ENCODE measurements around the gene PTPN4. TPM values are rescaled to one million over a fixed set of nuclear protein-coding genes. Genes with fewer than 3 reads are reported as not detected.

The PTPN4 gene, protein sequence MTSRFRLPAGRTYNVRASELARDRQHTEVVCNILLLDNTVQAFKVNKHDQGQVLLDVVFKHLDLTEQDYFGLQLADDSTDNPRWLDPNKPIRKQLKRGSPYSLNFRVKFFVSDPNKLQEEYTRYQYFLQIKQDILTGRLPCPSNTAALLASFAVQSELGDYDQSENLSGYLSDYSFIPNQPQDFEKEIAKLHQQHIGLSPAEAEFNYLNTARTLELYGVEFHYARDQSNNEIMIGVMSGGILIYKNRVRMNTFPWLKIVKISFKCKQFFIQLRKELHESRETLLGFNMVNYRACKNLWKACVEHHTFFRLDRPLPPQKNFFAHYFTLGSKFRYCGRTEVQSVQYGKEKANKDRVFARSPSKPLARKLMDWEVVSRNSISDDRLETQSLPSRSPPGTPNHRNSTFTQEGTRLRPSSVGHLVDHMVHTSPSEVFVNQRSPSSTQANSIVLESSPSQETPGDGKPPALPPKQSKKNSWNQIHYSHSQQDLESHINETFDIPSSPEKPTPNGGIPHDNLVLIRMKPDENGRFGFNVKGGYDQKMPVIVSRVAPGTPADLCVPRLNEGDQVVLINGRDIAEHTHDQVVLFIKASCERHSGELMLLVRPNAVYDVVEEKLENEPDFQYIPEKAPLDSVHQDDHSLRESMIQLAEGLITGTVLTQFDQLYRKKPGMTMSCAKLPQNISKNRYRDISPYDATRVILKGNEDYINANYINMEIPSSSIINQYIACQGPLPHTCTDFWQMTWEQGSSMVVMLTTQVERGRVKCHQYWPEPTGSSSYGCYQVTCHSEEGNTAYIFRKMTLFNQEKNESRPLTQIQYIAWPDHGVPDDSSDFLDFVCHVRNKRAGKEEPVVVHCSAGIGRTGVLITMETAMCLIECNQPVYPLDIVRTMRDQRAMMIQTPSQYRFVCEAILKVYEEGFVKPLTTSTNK
- 10 to 100 TPM; 28.4 to 29.8 TPM for total RNA-seq

DNA sequence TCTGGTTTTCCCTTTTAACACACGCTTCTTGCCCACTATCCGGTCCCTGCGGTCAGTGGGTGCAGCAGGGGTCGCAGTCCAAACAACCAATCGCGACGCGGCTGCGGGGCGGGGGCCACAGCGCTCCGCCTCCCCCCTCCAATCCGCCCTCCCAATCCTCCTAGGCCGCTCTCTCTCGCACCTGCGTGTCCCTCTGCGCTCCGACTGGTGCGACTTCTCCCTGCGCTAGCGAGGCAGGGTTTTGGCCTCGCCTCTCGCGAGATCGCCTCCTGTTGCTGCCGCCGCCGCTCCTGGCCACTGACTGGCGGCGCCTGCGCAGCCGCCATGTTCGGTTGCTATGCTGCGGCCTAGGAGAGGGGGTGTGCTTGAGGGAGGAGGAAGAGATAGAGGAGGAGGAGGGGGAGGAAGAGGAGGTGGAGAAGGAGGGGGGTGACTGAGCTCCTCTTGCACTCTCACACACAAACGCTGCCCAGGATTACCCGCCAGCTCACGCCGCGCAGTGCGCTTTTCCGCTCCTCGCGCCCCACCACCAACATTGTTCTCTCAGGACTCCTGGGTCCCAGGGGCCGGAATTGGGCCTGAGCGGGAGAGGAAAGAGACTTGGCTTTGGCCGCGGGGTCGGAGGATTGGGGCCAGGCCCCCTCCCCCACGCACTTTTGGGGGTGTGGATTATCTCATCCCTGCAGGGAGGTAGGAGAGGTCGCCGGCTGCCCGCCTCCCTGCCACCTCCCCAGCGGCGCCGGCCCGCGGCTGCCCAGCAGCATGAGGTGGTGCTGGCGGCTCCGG is at the start of gene PTPN4:
TSS of gene PTPN4 (plus strand) at position 472 of the 786 bp plus-strand sequence. CDS start 49,932 bp downstream, outside the sequence.
- H3K27me3 Mint-ChIP-seq (ENCODE audit: low read depth), result no peaks in the 10 kb centered on the region
- no peaks in the 10 kb centered on the region for H3K36me3 Mint-ChIP-seq (ENCODE audit: low read depth)
- CTCF ChIA-PET, result interaction anchor here (1.0 to 7.4 kb wide), 2 partner anchors 67 to 417 kb away, joined by 3 to 59 read pairs; no protein-coding TSS in a partner anchor
- intact Hi-C loops (cut with micrococcal nuclease), result loop anchor here (1.0 to 10.0 kb wide), 11 partner anchors 62 to 1885 kb away; partner anchors contain the start of genes C2orf76, CLASP1, DBI and EPB41L5
- peak within 1 kb of the TSS; percentile 90 for H3K27ac Mint-ChIP-seq
- peaks cover 35% of the 10 kb centered on the region for H3K4me1 Mint-ChIP-seq (ENCODE audit: low read depth)
- peak; percentile 96 for DNase-seq
- no peaks in the 10 kb centered on the region for H3K9me3 Mint-ChIP-seq
- peak within 1 kb of the TSS; percentile 86 for H3K4me3 Mint-ChIP-seq

DNA sequence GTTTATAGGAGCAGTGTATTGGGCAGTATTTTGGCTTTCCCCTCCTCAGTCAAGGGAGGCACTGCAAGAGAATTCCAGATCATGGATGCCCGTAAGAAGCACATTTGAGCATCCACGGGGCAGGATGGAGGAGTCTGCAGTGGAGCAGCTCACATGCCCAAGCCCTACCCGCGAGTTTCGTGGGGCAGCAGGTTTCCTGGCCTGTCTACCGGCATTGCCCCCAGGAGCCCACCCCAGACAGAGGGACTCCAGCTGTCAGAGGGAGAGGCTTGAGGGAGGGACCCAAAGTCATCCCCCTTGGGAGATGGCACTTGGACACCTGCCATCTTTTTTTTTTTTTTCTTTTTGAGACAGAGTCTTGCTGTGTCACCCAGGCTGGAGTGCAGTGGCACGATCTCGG is 49.4 kb upstream of the PTPN4 start:
- Mint-ChIP-seq H3K36me3 (ENCODE audit: low read depth) (no peaks in the 10 kb centered on the region), H3K4me3 (no peak overlapping the region), H3K27me3 (ENCODE audit: low read depth) (no peaks in the 10 kb centered on the region), H3K9me3 (no peaks in the 10 kb centered on the region), H3K27ac (no peak overlapping the region), H3K4me1 (ENCODE audit: low read depth) (no peaks in the 10 kb centered on the region)
- DNase-seq, result no peak
- intact Hi-C loops (cut with micrococcal nuclease), result no loop called here
- CTCF ChIA-PET, result no interaction called here

DNA sequence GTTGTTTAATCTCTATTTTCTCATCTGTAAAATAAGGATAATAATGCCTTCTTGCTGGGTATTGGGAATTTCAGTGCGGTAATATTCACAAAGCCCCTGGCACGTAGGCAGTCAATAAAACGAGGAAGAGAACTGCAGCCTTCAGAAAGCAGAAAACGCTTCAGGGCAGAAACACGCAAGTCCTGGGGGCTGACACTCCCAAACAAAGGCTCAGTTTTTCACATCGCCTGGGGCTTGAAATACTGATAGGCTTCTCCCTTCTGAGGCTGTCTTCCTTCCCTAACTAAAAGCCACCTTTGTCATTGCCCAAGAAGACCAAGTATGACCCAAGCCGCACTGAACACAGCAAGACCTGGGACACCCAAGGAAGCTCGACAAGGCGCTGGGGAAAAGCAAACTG is 48.4 kb upstream of the PTPN4 start:
- Mint-ChIP-seq H3K27ac (no peak overlapping the region), H3K4me1 (ENCODE audit: low read depth) (no peaks in the 10 kb centered on the region), H3K27me3 (ENCODE audit: low read depth) (no peaks in the 10 kb centered on the region), H3K9me3 (no peaks in the 10 kb centered on the region), H3K4me3 (no peak overlapping the region), H3K36me3 (ENCODE audit: low read depth) (no peaks in the 10 kb centered on the region)
- no peak for DNase-seq
- CTCF ChIA-PET, result interaction anchor here (1.5 kb wide), 1 partner anchor 8 kb away, joined by 4 read pairs; no protein-coding TSS in a partner anchor
- intact Hi-C loops (cut with micrococcal nuclease), result no loop called here

DNA sequence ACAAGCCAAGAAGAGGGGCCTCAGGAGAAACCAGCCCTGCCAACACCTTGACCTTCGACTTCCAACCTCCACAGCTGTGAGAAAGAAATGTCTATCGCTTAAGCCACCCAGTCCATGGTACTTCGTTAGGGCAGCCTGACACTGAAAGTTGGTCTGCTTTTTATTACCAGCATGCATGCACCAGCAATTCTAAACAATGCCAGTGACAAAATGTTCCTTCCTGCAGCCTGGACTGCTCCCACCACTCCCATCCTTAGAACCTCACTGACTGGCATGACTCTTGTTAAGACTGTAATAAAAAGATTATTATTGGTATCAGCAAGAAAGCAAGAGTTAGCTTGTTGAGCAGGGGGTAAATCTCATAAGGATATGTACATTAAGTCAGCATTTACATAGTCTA is 47.2 kb upstream of the PTPN4 start:
- intact Hi-C loops (cut with micrococcal nuclease), result no loop called here
- Mint-ChIP-seq H3K4me3 (no peak overlapping the region), H3K4me1 (ENCODE audit: low read depth) (no peaks in the 10 kb centered on the region), H3K27me3 (ENCODE audit: low read depth) (no peaks in the 10 kb centered on the region), H3K27ac (no peak overlapping the region), H3K36me3 (ENCODE audit: low read depth) (no peaks in the 10 kb centered on the region), H3K9me3 (no peaks in the 10 kb centered on the region)
- CTCF ChIA-PET, result no interaction called here
- DNase-seq, result no peak

DNA sequence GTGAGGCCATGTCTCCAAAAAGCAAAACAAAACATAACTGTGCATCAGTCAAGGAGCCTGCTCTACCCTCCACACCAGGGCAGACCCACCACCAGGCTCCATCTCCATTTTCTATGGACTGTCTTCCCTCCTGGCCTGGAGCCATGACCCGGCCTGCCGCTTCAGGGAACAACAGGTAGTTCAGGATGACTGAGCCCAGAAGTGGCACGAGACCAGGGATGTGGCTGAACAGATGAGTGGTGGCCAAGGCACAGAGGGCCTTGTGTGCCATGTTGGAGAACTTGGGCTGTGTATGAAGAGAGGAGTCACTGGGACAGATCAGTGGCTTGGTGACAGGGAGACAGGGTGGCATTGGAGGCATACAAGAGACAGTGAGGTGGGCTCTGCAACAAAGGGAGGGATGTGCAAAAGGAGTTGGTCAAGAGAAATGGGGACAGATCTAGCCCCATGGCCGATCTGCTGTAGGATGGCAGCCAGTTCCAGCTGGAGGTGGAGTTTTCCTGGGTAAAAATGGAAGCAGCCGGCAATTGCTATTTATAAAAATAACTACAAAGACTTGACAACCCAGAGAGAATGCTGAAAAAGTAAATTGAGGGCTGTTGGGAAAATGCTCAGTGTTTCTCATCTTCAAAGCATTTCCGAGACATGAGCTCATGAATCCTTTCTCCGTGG is 45.8 kb upstream of the PTPN4 start:
- Mint-ChIP-seq H3K4me3 (no peak overlapping the region), H3K4me1 (ENCODE audit: low read depth) (no peaks in the 10 kb centered on the region), H3K27ac (no peak overlapping the region), H3K36me3 (ENCODE audit: low read depth) (no peaks in the 10 kb centered on the region), H3K9me3 (no peaks in the 10 kb centered on the region), H3K27me3 (ENCODE audit: low read depth) (no peaks in the 10 kb centered on the region)
- CTCF ChIA-PET, result interaction anchor here (1.2 kb wide), 1 partner anchor 461 kb away, joined by 4 read pairs; no protein-coding TSS in a partner anchor
- DNase-seq, result no peak
- intact Hi-C loops (cut with micrococcal nuclease), result no loop called here

DNA sequence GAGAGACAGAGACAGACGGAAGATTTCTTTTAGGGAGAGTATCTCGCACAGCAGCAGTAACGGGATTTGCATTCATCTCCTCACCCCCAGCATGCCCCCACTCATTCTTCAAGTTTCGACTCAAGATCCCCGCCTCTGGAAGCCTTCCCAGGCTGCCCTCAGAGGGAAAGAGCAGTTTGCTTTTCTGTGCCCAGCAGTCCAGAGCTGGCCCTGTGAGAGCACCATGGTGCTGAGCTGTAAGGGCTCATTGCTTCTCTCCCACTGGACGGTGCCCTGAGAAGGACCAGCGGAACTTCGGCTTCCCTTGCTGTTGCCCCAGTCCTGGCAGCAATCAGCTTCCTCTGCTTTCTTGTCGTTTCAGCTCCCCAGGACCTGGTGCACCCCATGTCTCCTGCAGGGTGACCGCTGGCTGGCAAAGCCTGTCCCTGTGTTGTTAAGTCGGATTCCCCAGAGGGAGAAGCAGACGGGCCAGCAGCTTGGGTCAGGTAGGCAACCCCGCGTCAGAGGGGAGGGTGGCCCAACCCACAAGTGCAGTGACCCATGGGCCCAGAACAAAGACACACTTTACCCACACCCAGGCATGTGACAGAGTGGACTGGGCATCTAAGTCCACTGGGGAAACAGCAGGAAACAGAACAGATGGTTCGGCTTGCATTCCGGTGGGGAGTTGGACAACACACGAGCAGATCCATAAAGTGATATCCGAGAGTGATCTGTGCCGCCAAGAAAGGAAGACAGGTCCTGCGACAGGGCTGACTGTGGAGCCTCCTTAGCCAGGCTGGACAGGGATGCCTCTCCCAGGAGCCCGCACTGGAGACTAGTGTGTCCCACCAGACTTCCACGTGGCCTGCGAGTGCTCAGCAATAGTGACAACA is 44.1 kb upstream of the PTPN4 start:
- CTCF ChIA-PET, result interaction anchor here (1.2 kb wide), 1 partner anchor 460 kb away, joined by 4 read pairs; no protein-coding TSS in a partner anchor
- H3K4me3 Mint-ChIP-seq, result no peak overlapping the region
- H3K4me1 Mint-ChIP-seq (ENCODE audit: low read depth), result no peaks in the 10 kb centered on the region

DNA sequence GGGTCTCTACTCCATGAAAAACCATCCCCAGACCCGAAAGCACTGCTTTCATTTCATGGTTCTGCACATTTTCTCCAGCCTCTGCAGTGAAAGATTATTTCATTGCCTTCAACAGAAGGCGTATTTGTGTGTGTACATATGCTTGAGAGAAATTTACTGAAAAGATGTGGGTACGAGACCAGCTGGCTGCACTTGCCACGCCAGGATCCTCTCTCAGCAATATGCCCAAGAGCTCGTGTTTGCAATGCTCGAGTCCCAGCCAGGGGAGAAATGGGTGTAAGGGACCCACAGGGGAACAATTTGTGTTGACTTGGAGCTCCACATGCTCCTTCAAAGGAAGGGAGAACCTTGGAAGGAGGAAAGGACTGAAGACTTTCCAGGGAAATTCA is 43.4 kb upstream of the PTPN4 start:
- intact Hi-C loops (cut with micrococcal nuclease), result no loop called here
- no peak overlapping the region for H3K27ac Mint-ChIP-seq
- no peak for DNase-seq
- CTCF ChIA-PET, result no interaction called here
- H3K9me3 Mint-ChIP-seq, result no peaks in the 10 kb centered on the region
- H3K27me3 Mint-ChIP-seq (ENCODE audit: low read depth), result no peaks in the 10 kb centered on the region
- H3K36me3 Mint-ChIP-seq (ENCODE audit: low read depth), result no peaks in the 10 kb centered on the region
- H3K4me3 Mint-ChIP-seq, result no peak overlapping the region
- H3K4me1 Mint-ChIP-seq (ENCODE audit: low read depth), result no peaks in the 10 kb centered on the region

More for the DNA sequence above, 44.1 kb upstream of the PTPN4 start:
- Mint-ChIP-seq H3K9me3 (no peaks in the 10 kb centered on the region), H3K36me3 (ENCODE audit: low read depth) (no peaks in the 10 kb centered on the region), H3K27ac (no peak overlapping the region), H3K27me3 (ENCODE audit: low read depth) (no peaks in the 10 kb centered on the region)
- intact Hi-C loops (cut with micrococcal nuclease), result no loop called here
- DNase-seq, result no peak

DNA sequence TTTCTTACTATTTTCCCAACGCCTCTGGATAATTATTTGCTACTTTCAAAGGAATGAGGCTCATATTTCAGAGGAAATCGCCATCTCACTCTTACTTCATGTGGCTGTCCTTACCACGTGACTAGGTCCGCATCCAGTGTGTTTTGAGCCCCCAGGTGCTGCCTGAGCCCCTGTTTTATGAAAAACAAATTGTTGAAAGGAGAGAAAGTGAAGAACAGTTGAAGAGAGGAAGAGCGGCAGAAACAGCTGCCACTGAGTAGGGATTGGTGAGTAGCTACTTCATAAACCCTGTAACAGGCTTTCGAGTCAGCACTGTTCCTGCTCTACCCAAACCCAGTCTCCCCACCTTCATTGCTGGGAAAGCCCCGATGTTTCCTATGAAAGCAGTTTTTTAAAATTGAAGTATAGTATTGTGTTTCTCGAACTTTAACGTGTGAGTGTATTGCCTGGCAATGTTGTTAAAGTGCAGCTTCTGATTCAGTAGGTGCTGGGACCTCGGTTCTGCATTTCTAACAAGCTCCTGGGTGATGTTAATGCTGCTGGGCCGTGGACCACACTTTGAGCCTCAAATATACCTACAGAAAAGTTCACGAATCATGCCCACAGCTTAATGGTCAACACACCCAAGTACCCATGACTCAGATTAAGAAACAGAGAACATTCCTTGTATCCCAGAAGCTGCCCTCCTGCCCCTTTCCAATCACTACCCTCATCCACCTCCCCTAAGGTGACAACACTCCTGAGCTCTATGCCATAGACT is 41.0 kb upstream of the PTPN4 start:
- no peaks in the 10 kb centered on the region for H3K36me3 Mint-ChIP-seq (ENCODE audit: low read depth)
- no peak overlapping the region for H3K27ac Mint-ChIP-seq
- no peaks in the 10 kb centered on the region for H3K9me3 Mint-ChIP-seq
- intact Hi-C loops (cut with micrococcal nuclease), result no loop called here
- no peaks in the 10 kb centered on the region for H3K4me1 Mint-ChIP-seq (ENCODE audit: low read depth)
- no peaks in the 10 kb centered on the region for H3K27me3 Mint-ChIP-seq (ENCODE audit: low read depth)
- CTCF ChIA-PET, result interaction anchor here (0.6 to 2.6 kb wide), 2 partner anchors 15 to 271 kb away, joined by 5 to 13 read pairs; no protein-coding TSS in a partner anchor
- no peak overlapping the region for H3K4me3 Mint-ChIP-seq
- DNase-seq, result peak; percentile 22

DNA sequence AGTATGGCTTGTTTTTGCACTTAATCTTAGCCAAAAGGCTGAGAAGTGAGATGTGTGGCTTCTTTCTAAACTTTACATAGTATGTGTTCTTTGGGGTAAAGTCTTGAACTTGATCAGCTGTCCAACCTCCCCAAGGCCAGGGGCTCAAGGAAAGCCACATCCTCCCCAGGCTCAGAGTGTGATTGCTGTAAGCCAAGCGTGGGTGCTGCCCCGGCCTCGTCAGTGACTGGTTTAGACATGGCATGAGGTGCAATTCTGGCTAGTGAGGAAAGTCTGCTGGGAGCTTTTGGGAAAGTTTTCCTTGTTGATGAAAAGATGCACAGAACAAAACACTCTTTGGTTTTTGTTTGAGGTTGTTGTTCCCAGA is 40.5 kb upstream of the PTPN4 start:
- no peak for DNase-seq
- H3K9me3 Mint-ChIP-seq, result no peaks in the 10 kb centered on the region
- no peak overlapping the region for H3K27ac Mint-ChIP-seq
- CTCF ChIA-PET, result interaction anchor here (2.6 kb wide), 1 partner anchor 16 kb away, joined by 13 read pairs; no protein-coding TSS in a partner anchor
- no peaks in the 10 kb centered on the region for H3K27me3 Mint-ChIP-seq (ENCODE audit: low read depth)
- H3K36me3 Mint-ChIP-seq (ENCODE audit: low read depth), result no peaks in the 10 kb centered on the region
- no peak overlapping the region for H3K4me3 Mint-ChIP-seq
- intact Hi-C loops (cut with micrococcal nuclease), result no loop called here
- no peaks in the 10 kb centered on the region for H3K4me1 Mint-ChIP-seq (ENCODE audit: low read depth)

DNA sequence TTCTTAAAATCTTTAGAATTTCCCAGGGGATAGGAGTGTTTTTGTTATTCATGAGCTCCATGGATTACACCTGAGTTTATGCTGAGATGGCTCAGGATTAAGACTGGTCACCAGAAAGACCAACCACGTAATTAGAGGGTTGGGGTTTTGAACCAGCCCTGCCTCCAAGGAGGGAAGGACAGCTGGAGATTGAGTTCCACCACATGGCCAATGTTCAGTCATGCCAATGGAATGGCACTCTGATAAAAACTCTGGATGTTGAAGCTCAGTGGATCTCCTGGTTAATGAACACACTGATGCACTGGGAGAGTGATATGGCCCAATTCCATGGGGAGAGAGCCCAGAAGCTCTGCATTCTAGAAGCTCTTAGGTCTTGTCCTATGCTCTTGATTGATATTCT is 38.7 kb upstream of the PTPN4 start:
- H3K9me3 Mint-ChIP-seq, result no peaks in the 10 kb centered on the region
- H3K27me3 Mint-ChIP-seq (ENCODE audit: low read depth), result no peaks in the 10 kb centered on the region

More for the DNA sequence above, 38.7 kb upstream of the PTPN4 start:
- CTCF ChIA-PET, result interaction anchor here (0.8 kb wide), 1 partner anchor 18 kb away, joined by 3 read pairs; no protein-coding TSS in a partner anchor
- intact Hi-C loops (cut with micrococcal nuclease), result no loop called here
- no peak for DNase-seq
- Mint-ChIP-seq H3K4me1 (ENCODE audit: low read depth) (no peaks in the 10 kb centered on the region), H3K36me3 (ENCODE audit: low read depth) (no peaks in the 10 kb centered on the region), H3K4me3 (no peak overlapping the region), H3K27ac (no peak overlapping the region)

Data from activated naive CD4-positive, alpha-beta T cell treated with anti-CD3 and anti-CD28 coated beads for 36 hours (primary cell).